HG03439 (cell line): ENCODE measurements around the gene ARF1.

Source experiments
- ATAC-seq: cut with Tn5 transposase; IDR thresholded peaks from one replicate; pipeline ENCODE4 v1.9.1; 2021; ENCODE audit warnings: mild to moderate bottlenecking, moderate library complexity; ENCODE audit not compliant: unreplicated experiment

Gene ARF1

GRCh38 chr1:228048659-228049298 lies 33.7 kb upstream of the ARF1 start:
- ATAC-seq = no peak

- ATAC-seq = no peak
These were observed 31.8 kb upstream of the ARF1 start for GRCh38 chr1:228050571-228051231.

- no peak for ATAC-seq
These were observed 24.1 kb upstream of the ARF1 start for GRCh38 chr1:228058172-228058948.

- no peak for ATAC-seq
These were observed 23.4 kb upstream of the ARF1 start for GRCh38 chr1:228058949-228059633.

GRCh38 chr1:228059634-228060457 lies 22.7 kb upstream of the ARF1 start:
- ATAC-seq = no peak

- no peak for ATAC-seq
These were observed 21.9 kb upstream of the ARF1 start for GRCh38 chr1:228060458-228061190.

- ATAC-seq = no peak
These were observed 21.0 kb upstream of the ARF1 start for GRCh38 chr1:228061411-228062084.

GRCh38 chr1:228062085-228062791 lies 20.3 kb upstream of the ARF1 start:
- no peak for ATAC-seq

- no peak for ATAC-seq
These were observed 19.7 kb upstream of the ARF1 start for GRCh38 chr1:228062812-228063211.

- no peak for ATAC-seq
These were observed 19.0 kb upstream of the ARF1 start for GRCh38 chr1:228063251-228064191.

- no peak for ATAC-seq
These were observed 18.2 kb upstream of the ARF1 start for GRCh38 chr1:228064296-228064695.

- ATAC-seq = no peak
These were observed 17.6 kb upstream of the ARF1 start for GRCh38 chr1:228064741-228065542.

GRCh38 chr1:228065543-228066347 lies 16.8 kb upstream of the ARF1 start:
- no peak for ATAC-seq

GRCh38 chr1:228066416-228066815 lies 16.1 kb upstream of the ARF1 start:
- ATAC-seq = no peak

- no peak for ATAC-seq
These were observed 15.4 kb upstream of the ARF1 start for GRCh38 chr1:228066891-228067654.
